Forelimb muscle (tissue), 1 donor: ENCODE data around the gene ESAM. TPM values are rescaled to one million over a fixed set of nuclear protein-coding genes. Genes with fewer than 3 reads are reported as not detected.
A peak's percentile ranks its signal among the peaks of the same experiment; 100 is the strongest.
"Not testable (repeated sequence)": the region's sequence is repeated elsewhere in the genome, so short reads cannot be mapped to it uniquely, and the experiment has no call there.

ENCODE experiments used
- DNase-seq: peaks from one replicate; pipeline ENCODE4 v3.0.0-alpha.2; 2013; ENCODE audit warnings: low read depth
- polyA plus RNA-seq: library from polyadenylated mRNA; unstranded; fragments of 120-200 nt; gene quantifications from one replicate; pipeline ENCODE4 v1.2.1, GENCODE V29; 2013; ENCODE audit not compliant: insufficient read length

ESAM gene
- polyA plus RNA-seq, 1 donor: 46.2 TPM

DNA sequence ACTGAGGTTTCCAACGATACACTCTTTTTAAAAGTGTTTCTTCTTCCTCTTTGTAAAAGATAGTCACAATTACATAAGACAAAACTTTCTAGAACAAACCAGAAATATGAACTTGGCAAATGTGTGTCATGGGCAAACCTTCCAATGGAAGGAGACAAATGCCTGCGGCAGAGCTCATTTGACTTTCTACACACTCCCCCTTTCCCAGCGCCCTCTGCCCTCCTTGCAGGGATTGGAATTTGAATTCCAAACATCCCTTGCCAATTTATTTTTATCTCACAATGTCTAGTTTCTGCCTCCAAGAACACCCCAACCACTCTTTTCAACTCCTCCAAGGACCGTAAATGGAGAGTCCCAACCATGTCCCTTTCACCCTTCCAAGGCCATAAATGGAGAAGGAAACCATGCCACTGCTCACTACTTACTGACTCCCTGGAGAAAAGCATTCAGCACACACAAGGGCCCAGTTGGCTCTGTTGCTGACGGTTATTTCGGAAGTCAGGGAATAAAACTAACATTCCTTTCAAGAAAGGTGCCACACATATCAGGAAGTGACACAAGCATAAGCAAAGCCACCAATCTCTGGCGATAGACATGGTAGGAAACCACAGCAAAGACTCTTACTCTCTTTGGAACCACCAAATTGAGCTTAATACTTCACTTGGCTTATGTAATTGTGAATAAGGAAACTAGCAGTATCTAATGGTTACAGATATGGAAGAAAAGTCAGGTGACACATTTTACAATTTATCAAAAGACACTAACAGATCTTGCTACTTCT is 15.0 kb upstream of the ESAM start:
- DNase-seq: no peak

DNA sequence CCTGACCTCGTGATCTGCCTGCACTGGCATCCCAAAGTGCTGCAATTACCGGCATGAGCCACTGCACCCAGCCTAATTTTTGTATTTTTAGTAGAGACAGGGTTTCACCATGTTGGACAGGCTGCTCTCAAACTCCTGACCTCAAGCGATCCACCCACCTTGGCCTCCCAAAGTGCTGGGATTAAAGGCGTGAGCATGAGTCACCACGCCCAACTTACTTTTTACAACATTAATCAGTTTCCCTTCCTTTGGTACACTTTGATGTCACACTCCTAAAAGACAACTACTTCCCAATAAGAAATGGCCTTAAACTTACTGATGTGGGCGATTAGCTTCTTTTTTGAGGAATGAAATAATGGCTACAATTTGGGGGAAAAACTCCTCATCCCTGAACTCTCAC is 8.9 kb upstream of the ESAM start:
- DNase-seq: not testable (repeated sequence)

DNA sequence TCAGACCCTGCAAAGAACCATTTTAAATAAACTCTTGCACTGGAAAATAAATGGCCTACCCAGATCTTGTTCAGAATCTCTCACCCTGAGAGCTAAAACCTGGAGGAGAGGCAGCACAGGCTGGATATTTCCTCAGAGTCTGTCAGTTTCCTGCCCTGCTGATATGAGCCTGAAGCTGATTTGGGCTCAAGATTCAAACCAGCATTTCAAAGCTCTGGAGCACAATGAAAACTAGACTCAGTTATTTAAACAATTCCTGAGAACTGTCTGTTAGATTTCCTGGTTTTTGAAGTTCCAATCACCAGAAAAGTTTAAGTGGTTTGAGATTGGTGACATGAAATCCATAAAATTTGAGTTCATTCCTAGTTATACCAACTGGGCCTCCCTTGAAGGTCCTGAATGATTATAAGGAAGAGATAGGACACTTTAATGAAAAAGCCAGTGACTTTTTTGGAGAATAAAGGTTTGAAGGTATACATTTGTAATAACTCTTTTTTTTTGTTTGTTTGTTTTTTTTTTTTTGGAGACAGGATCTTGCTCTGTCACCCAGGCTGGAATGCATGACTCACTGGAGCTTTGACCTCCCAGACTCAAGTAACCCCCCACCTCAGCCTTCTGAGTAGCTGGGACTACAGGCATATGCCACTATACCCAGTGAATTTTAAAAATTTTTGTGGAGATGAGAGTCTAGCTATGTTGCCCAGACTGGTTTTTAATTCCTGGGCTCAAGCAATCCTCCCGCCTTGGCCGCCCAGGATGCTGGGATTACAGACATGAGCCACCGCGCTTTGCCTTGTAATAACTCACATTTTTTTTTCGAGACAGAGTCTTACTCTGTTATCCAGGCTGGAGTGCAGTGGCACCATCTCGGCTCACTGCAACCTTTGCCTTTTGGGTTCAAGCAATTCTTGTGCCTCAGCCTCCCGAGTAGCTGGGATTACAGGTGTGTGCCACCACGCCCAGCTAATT is 8.0 kb upstream of the ESAM start:
- no peak for DNase-seq

DNA sequence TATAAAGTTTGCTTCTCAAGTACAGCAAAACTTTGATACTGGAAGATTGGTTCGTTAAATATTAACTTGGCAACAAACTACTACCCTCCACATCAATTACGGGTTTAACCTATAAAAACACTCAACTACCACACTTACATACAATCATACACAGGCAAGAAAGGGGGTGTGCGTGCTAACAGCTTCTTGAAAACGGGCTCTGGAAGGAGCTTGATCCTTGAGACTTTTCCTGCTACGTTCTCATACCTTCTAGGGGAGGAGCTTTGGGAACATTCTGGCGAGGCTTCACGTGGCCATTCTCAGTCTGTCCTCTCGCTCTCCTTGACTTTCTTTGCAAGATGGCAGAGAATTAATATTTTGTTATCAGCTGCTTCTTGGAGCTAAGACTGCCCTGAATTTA is 6.8 kb upstream of the ESAM start:
- DNase-seq: no peak

DNA sequence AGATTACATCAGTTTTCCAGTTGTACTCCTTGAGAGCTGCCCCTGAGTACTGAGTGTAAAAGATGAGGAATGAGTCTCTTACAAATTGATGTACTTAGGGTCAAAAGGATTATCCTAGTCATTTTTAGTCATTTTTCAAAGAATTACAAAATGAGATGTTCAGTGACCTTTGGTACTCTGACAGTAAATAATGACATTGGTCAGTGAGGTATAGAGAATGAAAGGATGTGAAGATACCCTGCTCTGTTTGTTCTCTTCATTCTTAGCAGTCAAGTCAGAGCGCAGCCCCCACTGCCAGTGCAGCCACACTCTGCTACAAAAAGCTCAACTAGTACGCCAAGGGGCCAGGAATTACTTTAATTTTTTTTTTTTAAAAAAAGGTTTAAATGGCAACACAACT is 4.1 kb upstream of the ESAM start:
- DNase-seq: no peak

DNA sequence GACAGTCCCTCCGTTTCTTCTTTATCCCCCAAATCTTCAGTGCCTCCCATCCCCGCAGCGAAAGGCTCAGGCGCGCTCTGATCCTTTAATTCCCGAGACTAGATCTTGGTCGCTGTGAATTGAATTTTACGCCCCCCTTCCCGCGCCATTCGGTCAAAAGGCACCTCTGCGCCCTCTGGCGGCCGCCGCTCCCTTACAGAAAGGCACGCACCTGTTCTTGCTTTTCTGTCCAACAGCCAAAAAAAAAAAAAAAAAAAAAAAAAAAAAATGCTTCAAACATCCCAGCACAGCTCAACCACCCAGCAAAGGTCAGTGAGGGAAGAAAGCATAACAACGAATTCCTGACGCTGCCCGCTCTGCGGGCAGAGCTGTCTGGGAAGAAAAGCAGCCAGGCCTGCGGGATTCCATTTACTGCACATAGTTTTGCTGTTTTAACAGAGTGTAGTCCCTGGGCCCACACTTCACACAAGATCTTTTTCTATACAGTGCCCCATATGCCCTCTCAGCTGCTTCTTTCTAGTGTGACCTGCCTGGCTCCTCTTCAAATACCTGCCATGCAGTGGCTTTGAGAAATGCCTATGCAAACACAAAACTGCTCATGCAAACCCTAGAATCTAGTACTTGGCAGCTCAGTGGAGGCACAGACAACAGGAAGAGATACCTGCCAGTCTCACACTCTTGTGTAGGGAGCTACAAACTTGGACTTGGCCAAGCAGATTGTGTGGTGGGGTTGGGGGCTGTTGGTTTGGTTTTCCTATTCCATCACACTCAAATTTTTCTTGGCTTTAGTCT is 1.3 kb upstream of the ESAM start:
- peak; percentile 40 for DNase-seq

DNA sequence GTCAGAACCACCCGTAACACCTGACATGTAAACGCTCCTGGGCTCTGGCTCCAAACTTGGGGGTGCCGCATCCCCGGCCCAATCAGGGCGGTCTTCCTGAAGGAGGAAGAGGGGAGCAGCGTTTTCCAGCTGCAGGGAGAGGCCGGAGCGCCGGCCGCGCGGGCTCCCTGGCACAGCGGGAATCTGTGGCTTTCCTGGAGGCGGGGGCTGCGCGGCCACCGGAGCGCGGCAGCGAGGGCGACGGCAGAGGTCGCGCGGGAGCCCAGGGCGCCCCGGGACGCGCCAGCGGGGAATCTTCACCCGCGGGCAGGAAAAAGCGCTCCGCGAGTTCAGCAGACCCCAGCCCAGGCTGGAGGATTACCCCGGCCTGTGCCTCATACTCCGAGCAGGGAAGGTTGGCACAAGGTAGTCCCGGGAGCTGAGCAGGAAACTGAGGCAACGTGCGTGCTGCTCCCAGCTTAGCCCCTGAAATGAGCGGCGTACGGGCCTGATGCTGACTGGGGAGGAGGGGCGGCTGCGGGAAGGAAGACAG is 600 bp upstream of the ESAM start:
- no peak for DNase-seq

DNA sequence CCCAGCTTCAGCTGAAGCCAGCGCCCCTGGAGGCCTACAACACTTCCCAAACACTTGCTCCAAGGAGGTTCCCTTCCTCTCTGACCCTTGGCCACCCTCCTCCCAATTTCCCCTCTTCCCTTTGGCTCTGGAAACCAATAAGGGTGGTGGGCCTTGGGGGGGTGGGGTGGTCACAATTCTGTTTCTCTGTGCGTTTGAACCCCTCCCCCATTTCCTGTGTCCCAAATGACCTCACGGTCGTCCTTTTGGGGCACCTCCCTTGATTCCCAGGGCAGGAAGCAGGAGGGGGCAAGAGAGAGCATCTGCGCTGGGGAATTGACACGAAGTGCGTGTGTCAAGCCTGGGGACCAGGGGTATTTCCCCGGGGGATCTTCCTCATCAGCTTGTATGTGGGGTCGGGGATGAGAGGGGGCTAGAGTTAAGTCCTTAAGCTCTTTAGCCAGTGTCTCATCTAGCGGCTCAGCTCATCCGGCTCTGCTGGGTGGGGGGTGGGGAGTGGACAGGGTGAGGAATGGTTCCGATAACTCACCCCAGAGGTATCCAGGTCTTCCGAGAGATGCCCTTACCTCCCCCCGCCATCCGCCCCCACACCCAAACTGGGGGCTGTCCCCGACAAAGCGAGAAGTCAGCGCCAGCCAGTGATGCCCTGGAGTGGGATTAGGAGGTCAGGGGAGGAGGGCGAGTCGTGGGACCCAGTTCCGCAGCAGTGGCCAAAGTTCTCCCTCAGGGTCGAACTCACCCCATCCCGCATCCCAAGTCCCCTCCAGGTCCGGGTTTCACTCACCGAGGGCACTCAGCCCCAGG is 587 bp downstream of the ESAM start:
- no peak for DNase-seq

DNA sequence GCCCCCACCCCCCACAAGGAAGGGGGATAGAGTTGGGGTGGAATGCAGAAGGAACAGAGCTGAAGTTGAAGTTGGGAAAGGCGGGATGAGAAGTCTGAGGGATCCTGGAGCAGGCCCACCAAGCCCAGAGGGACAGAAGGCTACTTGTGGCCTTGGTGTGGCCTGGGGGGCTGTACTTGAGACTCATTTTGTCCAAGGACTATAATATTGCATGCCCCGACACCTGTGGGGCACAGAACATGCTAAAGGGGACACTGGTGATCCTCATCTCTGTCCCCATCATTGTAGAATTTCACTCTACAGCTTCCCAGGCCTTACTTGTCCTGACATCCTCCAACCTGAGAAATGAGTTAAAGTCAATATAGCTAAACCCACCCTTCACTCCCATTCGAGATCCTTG is 1.3 kb downstream of the ESAM start:
- no peak for DNase-seq

DNA sequence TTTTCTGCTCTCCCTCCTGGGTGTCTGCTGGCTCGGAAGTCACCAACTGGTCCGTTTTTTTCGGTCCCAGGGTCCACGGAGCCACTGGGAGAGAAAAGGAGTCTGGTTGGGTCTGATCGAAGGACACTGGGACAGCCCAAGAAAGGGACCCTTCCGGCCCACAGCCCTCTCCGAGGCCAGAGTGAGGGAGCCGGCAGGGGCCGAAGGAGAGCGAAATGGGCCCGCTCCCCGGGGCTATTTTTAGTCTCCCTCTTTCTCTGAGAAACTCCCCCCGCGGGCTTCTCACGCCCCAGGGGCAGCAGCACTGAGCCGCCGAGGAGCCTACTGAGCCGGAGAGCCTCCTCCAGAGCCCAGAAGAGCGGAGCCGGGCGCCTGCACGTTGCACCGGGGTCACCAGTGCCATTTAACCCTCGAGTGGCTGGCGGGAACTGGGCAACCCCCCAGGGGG is 1.9 kb downstream of the ESAM start:
- DNase-seq: no peak

DNA sequence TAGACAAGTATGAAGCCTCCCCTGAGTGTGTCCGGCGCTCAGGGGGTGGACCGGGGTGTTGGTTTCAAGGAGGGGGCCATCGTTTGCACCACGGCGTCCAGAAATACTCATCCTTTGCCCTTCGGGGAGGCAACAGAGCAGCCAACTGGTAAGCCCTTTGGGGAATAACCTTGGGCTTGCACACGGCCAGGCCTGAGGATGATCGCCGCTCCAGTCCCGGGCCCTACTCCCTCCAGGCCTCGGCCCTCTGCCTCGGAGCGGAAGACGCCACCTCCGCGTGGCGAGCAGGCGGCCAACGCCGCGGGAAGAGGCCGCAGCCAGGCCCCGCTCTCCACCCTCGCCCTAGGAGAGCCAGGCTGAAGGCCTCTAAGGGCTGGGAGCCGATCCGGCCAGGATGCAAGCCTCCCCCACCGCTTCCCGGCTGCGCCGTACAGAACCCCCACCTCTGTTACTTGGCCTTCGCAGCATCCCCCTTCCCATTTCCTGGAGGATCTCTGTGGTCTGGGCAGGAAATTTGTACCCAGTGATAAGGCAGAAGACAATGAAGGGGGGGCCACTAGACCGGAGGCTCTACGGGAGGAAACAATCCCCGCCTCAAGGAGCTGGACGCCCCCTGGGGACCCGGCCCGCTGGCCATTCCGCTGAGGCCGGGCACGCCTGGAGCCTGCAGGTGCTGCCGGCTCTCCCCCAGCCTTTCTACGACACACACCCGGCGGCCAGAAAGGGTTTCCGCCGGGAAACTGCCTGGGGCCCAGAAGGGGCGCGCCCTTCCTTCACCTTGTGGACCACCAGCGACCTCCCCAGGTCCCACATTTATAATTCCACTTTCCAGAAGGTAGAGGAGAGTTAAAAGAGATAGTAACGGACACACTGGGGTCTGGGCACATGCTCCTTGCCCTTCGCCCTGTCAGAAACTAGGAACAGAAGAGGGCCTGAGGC is 2.6 kb downstream of the ESAM start:
- DNase-seq: no peak

DNA sequence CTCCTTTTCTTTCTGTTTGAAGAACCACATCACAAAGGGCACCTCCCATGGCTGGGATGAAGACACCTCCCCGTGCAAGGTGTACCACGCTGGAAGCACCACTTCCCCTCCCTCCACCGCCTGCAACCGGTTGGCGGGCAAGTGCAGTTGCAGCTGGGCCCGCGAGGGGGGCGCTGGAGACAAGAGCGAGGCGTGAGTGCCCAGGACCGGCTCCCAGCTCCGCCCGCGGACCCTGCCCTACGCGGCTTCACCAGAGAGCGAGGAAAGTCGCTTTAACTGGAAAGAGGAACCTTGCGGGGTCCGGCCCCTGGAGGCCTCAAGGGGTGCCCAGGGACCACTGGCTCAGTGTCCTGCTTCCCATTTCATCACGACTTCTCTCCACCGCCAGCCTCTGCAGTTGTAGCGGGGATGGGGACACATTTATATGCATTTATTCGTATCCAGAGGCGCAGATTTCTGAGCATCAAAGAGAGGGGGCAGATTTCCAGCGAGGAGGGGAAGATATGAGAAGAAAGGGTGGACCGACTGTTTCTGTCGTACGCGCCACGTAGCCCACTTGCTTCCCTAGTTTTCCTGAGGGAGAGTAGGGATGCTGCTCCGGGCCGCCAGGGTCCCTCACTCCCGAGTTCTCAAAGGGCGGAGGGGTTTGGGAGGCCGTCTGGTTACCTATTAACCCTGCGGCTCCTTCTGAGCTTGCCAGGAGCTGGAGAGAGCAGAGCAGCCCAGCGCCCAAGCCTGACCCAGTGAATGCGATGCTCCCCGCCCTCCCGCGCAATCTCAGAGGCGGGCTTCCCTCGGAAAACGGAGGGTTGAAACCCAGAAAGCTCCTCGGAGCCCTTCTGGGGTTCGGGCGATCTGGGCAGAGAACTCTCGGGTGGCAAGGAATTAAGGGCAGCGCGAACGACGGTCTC is 3.5 kb downstream of the ESAM start:
- DNase-seq: no peak

DNA sequence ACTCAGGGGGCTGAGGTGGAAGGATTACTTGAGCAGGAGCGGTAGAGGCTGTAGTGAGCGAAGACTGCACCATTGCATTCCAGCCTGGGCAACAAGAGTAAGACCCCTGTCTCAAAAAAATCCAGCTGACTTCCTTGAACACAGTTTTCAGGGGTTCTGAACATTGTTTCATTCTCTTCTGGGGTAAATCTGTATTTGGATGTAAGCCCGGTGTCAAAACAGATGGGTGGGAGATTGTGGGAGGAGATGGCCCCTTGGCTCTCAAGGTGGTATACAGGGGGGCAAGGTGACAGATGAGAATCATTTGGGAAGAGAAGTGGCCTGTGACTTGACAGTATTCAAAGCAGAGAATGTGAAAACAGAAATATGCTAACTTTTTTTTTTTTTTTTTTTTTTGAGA is 4.8 kb downstream of the ESAM start:
- DNase-seq: no peak

DNA sequence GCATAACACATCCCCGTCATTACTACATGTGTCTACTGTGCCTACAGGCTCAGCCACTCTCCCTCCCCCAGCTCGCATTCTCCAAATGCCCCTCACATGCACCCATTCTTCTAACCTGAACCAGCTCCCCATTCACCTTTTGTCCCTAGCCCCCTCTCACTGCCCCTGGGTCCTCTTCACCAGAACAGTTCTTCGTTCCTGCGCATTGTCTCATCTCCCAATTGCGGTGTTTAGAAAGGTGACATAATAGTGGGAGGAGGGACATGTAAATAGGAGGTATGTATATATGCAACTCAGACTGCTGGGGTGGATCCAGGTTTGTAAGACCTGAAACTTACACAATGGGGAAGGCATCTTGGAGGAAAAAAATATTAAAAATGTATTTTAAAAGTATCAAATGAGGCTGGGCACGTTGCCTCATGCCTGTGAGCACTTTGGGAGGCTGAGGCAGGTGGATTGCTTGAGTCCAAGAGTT is 5.3 kb downstream of the ESAM start:
- DNase-seq: no peak

DNA sequence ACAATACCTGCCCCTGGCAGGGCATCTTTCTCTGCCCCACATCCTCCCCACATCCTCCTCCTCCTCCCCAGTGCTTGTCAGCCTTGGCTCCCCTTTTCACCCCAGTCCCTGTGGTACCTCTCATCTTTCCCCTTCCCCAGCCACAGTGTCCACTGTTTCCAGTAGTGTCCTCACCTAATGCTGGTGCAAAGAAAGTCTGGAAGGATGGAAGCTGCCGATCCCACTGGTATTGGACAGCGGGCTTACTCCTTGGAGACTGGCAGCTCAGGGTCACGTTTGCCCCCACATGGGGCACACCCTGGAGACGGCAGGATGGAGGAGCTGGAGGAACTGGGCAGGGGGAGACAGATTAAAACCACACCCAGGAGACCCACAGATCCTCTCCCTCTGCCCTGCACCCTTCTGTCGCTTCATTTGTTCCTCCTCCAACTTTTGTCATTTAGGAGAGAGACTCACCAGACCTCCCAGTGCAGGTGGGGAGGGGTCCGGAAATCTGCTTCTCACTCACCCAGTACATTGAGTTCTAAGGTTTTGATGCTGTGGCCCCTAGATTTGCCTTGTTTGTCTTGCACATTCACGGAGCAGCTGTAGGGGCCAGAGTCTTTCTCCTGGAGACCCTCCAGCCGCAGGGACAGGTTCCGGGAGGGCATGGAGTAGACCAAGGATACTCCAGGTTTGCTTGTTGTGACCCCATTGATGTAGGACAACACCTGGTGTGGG is 5.9 kb downstream of the ESAM start:
- no peak for DNase-seq

DNA sequence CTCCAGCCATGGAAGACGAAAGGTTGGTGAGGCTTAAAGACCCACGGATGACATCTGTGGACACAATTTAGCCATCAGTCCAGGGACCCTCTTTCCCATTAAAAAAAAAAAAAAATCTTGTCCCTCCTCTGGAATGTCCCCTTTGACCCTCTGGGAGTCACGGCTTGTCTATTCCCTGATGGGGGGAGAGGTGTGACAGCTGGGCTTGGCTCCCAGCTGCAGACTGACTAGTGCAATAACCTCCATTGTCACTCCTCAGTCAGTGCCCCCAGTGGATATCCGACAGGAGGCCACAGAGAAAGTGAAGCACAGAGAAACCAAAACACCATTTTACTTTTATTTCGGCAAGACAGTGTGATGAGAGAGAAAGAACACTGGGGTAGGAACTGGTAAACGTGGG is 7.4 kb downstream of the ESAM start:
- DNase-seq: no peak

DNA sequence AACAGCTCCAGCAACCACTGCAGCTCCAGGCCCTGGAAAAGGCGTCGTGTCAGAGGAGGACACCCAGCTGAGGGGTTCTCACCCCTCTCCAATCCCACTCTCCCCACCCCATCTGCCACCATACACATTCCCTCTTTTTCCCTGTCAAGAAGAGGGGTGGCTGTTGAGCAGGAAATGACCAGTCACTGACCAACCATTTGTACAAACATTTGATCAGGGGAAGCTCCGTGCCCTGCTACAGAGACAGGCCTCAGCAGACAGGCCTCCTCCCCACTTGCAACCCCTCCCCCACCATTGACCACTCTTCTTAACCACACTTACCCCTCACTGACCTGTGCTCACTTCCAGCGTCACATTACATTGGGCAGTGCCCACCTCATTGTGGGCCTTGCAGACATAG is 7.8 kb downstream of the ESAM start:
- no peak for DNase-seq

DNA sequence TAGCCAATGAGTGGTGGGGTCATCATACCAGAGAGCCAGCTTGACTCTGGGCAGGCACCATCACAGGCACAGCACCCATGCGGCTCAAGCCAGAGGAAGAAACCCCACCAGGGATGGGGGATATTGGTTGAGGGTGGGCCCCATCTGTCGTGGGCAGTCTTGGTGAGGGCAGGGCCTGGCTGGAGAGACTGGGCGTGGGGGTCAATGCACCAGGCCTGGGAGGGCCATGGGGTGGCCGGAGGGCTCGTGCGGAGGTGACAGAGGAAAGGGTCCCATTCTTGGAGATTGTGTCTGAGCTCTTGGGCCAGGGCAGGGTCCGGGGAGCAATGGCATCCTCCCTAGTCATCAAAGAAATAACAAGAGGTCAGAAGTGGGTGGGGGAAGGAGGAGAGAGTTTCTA is 8.5 kb downstream of the ESAM start:
- no peak for DNase-seq
